ENCODE data around the gene CHURC1. TPM values are rescaled to one million over a fixed set of nuclear protein-coding genes. Genes with fewer than 3 reads are reported as not detected.
"Not testable (repeated sequence)": the region's sequence is repeated elsewhere in the genome, so short reads cannot be mapped to it uniquely, and the experiment has no call there.

Gene CHURC1
- total RNA-seq, 1 donor from 2014 or later, result 35.7 TPM

DNA sequence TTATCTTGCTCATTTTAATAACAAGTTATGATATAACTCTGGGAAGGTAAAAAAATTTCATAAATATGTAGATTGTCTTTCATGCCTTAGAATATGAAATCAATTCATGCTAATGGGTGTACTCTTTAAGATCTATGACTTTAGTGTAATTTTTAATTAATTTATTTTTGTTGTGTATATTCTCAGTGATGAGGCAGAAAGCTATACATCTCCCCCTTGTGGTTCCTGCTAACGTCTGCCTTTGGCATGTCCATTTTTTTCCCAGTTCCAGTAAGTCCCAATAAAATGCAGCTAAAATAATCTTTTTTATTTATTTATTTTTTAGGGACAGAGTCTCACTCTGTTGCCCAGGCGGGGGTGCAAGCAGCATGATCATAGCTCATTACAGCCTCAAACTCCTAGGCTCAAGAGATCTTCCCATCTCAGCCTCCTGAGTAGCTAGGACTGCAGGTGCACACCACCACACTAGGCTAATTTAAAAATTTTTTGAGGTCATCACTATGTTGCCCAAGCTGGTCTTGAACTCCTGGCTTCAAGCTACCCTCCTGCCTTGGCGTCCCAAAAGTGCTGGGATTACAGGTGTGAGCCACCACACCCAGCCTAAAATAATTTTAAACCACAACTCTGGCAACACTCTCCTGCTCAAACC is 3.3 kb upstream of the CHURC1 start:
- DNase-seq (ENCODE audit: low read depth in 2 of 2), result peak; percentile 24 to 50

GRCh38 chr14:64912261-64912660 is 2.0 kb upstream of the CHURC1 start:
- DNase-seq (ENCODE audit: low read depth in 2 of 2), result no peak

DNA sequence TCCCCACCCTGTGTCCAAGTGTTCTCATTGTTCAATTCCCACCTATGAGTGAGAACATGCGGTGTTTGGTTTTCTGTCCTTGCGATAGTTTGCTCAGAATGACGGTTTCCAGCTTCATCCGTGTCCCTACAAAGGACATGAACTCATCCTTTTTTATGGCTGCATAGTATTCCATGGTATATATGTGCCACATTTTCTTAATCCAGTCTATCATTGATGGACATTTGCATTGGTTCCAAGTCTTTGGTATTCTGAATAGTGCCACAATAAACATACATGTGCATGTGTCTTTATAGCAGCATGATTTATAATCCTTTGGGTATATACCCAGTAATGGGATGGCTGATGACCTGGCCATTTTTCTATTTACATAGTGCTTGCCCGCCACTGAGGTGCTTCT is 778 bp upstream of the CHURC1 start:
- not testable (repeated sequence) for DNase-seq (ENCODE audit: low read depth in 2 of 2)

DNA sequence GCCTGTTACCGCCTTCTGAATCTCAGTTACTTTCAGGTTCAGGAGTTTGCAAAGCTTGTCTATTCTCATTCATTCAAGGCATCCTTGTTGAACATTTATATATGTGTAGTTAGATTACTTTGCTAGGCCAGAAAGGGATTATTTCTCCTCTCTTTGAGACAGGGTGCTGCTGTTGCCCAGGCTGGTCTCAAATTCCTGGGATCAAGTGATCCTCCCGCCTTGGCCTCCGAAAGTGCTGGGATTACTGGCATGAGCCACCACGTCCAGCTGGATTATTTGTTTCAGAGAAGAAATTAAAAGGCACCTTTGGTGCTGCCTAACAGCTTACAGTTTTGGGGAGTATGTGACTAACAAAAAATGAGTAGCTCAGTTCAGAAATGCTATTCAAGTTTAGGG is 772 bp downstream of the CHURC1 start:
- DNase-seq (ENCODE audit: low read depth in 2 of 2), result no peak

DNA sequence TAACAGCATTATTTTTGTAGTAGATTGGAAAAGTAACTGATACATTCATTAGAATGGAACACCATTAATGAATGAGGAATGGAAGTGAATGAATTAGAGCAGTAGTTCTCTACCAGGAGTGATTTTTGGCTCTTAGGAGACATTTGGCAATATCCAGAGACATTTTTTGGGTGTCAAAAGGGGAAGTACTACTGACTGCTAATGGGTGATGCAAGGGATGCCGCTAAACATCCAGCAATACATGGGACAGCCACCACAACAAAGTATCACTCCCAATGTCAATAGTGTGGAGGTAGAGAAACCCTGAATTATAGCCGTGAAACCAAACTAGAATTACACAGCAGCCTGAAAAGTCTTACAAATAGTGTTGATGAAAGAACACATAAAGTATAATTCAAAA is 1.5 kb downstream of the CHURC1 start:
- no peak for DNase-seq (ENCODE audit: low read depth in 2 of 2)

DNA sequence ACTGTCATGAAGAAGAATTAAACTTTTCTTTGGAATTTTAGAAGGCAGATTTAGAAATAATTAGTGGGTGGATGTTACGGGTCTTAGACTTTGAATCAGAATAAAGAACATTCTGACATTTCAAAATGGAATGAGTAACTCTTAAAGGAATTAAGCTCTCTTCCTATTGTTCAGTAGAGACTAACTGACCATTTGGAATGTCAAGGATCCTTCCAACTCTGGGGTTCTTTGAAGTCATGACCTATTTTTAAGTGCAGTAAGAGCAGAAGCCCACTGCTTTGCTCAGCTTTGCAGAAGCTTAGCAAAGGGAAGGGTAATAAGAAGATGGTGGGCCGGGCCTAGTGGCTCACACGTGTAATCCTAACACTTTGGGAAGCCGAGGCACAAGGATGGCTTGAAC is 4.0 kb downstream of the CHURC1 start:
- no peak for DNase-seq (ENCODE audit: low read depth in 2 of 2)

DNA sequence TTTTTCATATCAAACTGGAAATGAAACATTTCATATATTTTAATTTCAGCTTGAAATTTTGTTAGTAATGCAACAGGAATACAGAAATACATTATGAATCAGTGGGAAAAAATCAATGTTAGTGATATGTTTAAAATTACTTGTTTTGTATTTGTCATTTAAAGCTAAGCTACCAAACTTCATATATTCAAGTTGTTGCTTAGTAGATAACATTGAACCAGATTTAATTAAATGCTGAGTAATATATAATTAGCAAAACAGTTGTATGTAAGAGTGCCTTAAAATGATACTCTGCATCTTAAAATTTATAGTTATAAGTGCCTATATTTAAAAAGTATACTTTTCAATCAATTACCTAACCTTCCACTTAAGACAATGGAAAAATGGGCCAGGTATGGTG is 5.0 kb downstream of the CHURC1 start:
- no peak for DNase-seq (ENCODE audit: low read depth in 2 of 2)

GRCh38 chr14:64919618-64920017 is 5.4 kb downstream of the CHURC1 start:
- no peak for DNase-seq (ENCODE audit: low read depth in 2 of 2)

- DNase-seq (ENCODE audit: low read depth in 2 of 2), result no peak
Observed at GRCh38 chr14:64920465-64920864, 6.2 kb downstream of the CHURC1 start.

DNA sequence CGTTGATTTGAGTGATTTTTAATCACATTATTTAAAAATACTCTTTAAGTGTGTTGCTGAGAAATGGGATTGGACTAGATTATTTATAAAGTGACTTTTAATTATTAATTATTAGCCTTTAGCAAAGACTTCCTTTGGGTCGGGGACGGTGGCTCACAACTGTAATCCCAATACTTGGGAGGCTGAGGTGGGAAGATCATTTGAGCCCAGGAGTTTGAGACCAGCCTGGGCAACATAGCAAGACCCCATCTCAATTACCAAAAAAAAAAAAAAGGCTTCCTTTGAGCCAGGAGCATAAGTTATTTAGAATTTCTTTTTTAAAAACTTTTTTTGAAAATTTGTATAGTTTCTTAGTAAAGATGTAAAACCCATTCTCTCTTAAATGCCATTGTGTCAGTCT is 8.8 kb downstream of the CHURC1 start:
- DNase-seq (ENCODE audit: low read depth in 2 of 2), result no peak

GRCh38 chr14:64926398-64926995 is 12.2 kb downstream of the CHURC1 start:
- no peak for DNase-seq (ENCODE audit: low read depth in 2 of 2)

- DNase-seq (ENCODE audit: low read depth in 2 of 2), result no peak
Observed at GRCh38 chr14:64927031-64927430, 12.8 kb downstream of the CHURC1 start.

- DNase-seq (ENCODE audit: low read depth in 2 of 2), result peak in 1 of 2 donors; percentile 37
Observed at GRCh38 chr14:64928239-64929013, 14.2 kb downstream of the CHURC1 start.

DNA sequence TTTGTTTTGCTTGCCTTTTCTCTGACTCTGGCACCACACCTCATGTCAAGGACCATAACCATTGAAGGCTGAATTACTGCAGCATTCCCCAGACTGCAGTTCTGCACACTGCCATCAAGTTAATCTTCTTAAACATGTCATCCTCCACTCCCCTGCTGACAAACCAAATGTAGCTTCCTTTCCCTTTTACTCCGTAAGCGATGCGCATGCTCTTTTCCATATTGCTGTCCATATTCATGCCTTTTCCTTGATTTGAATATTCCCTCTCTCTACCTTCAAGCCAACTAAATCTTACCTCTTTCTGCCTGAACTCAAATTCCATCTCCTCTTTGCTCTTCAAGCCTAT is 14.7 kb downstream of the CHURC1 start:
- DNase-seq (ENCODE audit: low read depth in 2 of 2), result no peak

DNA sequence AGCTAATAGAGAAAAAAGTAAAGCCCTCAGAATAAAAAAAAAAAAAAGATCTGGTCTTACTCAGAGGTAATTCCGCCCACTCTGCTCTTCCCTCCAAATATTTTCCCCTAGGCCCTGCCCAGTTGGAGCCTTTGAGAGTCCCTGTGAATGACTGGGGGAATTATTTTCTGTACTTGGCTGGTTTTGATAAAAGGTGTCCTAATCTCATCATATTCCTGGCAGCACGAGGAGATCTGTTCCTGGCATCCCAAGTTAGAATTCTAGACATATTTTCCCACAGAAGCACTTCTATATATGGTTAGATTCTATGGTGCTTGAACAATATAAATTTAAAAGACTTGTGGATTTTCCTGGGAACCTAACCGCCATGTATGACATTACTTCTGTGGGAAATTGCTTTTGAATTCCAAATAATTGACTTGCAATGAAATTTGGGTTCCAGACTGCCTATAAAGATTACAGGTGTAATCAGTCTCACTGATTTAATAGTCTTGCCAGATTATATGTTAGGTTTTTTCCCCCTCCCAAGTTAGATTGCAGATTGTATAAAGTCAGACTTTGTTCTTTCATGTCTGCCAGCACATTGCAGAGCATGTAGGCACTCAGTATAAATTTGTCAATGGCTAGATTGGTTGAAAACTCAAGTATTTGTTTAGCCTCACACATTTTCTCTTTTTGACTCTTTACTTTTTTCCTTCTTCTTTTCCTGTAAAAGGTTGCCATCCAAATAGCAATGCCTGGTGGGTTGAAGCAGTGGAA is 16.0 kb downstream of the CHURC1 start:
- DNase-seq (ENCODE audit: low read depth in 2 of 2), result no peak

DNA sequence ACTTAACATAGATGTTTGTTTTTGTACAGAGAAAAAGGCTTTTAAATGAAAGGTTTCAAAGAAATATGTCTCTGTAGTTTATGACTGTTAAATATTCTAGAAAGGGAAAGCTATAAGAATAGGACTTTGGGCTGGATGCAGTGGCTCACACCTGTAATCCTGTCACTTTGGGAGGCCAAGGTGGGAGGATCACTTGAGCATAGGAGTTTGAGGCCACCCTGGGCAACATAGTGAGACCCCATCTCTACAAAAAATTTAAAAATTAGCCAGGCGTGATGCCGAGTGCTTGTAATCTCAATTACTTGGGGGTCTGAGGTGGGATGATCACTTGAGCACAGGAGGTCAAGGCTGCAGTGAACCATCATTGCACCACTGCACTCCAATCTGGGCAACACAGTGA is 16.9 kb downstream of the CHURC1 start:
- no peak for DNase-seq (ENCODE audit: low read depth in 2 of 2)

GRCh38 chr14:64932231-64932630 is 18.0 kb downstream of the CHURC1 start:
- DNase-seq (ENCODE audit: low read depth in 2 of 2), result no peak

DNA sequence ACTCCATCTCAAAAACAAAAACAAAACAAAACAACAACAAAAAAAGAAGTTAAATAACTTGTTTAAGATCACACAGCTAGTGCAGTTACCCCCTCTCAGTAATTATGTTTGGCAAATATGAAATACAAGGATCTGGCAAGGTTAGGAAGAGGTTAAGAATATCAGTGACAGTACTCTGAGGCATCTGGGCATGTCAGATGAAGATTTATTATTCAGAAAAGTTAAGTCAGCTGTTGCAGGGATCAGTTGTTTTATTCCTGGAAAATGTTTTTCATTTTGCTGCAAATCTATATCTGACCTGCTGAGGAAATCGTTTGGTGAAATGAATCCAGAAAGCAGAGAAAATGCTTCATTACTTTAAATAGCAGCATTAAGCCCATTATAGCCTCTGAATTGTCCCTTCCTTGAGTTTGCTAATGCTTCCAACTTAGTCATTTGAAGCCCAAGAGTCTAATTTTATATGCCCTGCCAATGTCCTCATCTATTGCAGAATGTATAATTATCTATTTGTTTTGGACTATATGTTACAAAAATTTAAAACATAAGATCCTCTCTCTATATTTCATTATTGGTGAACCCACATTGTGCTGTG is 20.2 kb downstream of the CHURC1 start:
- DNase-seq (ENCODE audit: low read depth in 2 of 2), result no peak

GRCh38 chr14:64935508-64935907 is 21.3 kb downstream of the CHURC1 start:
- DNase-seq (ENCODE audit: low read depth in 2 of 2), result no peak

DNA sequence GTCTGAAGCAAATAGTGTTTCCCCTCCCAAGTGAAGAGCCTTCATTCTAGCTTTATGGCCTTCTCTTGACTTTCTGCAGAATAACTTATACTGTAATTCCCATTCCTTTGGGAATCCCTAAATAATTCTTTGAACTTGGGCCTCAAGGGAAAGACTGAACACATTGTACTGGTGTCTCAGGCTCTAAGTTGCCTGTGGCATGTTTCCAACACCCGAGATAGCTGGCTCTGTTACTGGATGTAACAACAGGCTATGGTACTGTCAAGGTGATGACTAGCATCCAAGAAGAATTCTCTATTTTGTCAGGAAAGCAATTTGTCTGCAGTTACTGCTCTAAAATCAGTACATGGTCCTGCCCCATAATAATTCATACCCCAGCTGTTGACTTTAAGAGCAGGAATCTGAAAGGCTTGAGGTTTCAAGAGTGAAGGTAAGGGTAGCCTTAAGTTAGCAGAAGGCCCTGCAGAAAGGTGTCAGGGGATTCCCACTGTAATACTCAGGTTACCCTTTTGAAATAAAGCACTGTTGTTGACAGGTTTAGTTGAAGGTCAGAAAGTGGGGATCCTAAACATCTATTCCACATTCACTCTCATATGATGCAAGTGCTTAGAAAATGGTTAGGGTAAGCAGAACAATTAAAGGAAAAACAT is 23.0 kb downstream of the CHURC1 start:
- DNase-seq (ENCODE audit: low read depth in 2 of 2), result no peak

GRCh38 chr14:64937821-64938193 is 23.6 kb downstream of the CHURC1 start:
- peak in 1 of 2 donors; percentile 12 for DNase-seq (ENCODE audit: low read depth in 2 of 2)
